Measurements from ENCODE around the gene TUBA3C.

TUBA3C gene

DNA sequence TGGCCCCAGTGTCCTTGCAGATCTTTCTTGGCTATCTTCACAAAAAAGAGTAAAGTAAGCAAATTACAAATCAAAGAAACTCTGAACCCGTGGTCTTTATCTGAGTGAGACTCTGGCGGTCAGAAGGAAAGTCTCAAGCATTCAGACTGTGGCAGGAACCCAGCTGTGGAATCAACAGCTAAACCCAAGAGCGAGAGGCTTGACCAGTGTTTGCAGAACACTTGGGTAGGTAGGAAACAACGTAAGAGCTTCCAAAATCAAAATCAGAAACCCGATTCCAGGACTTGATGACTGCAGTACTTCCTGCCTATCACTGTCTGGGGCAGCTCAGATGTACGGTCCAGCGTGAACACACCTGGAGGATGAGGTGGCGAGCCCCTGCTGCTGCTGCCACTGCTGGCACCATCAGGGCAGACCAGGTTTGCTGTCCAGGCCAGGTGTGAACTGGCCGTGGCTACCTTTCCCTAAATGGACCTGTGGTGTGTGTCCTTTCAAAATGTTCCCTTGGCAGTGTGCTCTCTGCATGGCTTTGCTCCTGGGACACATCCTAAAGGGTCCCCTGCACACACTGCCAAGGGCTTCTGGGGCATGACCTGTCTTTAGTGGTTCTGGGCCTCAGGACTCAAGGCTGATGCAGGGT, 9.5 kb downstream of the TUBA3C start:
- TF ChIP-seq ZFX (IDR thresholded peaks at IDR 0.05; ENCODE audit: borderline replicate concordance): no peak
- TF ChIP-seq, protein P1, sequence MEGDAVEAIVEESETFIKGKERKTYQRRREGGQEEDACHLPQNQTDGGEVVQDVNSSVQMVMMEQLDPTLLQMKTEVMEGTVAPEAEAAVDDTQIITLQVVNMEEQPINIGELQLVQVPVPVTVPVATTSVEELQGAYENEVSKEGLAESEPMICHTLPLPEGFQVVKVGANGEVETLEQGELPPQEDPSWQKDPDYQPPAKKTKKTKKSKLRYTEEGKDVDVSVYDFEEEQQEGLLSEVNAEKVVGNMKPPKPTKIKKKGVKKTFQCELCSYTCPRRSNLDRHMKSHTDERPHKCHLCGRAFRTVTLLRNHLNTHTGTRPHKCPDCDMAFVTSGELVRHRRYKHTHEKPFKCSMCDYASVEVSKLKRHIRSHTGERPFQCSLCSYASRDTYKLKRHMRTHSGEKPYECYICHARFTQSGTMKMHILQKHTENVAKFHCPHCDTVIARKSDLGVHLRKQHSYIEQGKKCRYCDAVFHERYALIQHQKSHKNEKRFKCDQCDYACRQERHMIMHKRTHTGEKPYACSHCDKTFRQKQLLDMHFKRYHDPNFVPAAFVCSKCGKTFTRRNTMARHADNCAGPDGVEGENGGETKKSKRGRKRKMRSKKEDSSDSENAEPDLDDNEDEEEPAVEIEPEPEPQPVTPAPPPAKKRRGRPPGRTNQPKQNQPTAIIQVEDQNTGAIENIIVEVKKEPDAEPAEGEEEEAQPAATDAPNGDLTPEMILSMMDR (IDR thresholded peaks at IDR 0.05): no peak
- H3K27ac ChIP-seq: no peak overlapping the region

DNA sequence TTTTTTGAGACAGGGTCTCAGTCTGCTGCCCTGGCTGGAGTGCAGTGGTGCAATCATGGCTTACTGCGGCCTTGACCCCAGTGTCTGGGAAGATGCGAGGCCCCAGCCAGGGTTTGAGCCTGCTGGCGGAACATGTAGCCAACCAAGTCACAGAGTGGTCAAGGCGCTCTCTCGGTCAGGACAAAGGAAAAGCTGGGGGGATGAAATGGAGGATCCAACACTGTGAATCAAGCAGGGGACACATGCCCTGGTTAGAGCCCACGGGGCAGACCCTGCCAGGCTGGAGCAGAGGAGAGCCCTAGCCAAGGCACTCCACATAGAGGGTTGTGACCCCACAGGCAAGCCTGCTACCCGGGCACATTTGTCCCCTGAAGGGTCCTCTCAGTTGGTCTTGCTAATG, 10.1 kb downstream of the TUBA3C start:
- no peak overlapping the region for H3K27ac ChIP-seq
- TF ChIP-seq ZFX (IDR thresholded peaks at IDR 0.05; ENCODE audit: borderline replicate concordance): no peak
- TF ChIP-seq, protein P1 (IDR thresholded peaks at IDR 0.05): no peak

DNA sequence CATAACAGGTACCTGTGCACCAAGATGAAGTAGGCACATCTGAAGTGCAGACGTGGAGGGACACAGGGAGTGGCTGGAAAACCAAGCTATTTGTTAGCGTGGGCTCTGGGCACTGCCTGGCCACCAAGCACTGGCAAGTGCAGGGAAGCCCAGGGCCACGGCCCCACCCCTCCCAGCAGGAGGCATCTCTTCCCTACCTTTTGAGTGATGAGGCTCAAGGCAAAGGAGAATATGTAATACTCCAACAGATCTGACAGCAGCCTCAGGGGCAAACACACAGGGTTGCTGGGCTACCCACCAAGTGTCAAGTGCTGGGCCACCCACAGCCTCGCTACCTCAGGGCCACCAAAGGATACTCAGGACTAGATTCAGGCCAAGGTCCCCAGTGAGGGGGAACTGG, 11.6 kb downstream of the TUBA3C start:
- TF ChIP-seq ZFX (IDR thresholded peaks at IDR 0.05; ENCODE audit: borderline replicate concordance): no peak
- TF ChIP-seq, protein P1 (IDR thresholded peaks at IDR 0.05): no peak

DNA sequence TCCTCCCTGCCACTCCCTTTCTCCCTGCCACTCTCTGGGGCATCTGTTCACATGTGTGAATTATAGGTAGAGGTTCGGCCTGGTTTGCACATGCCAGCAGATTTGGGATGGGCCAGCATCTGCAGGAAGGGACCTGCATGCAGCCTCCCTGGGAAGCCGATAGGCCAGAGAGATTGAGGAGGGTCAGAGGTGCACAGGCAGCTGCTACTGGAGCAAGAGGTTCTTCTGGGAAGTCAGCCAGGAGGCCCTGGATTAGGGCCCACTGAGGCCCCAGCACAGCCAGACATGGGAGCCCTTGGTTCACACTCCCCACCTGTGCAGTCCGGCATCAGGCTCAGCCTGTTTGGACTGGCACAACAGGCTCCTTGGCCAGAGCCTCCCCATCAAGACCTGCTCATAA, 12.1 kb downstream of the TUBA3C start:
- TF ChIP-seq ZFX (IDR thresholded peaks at IDR 0.05; ENCODE audit: borderline replicate concordance): no peak
- TF ChIP-seq, protein P1 (IDR thresholded peaks at IDR 0.05): no peak

More for the DNA sequence above, 11.6 kb downstream of the TUBA3C start:
- H3K27ac ChIP-seq: no peak overlapping the region

DNA sequence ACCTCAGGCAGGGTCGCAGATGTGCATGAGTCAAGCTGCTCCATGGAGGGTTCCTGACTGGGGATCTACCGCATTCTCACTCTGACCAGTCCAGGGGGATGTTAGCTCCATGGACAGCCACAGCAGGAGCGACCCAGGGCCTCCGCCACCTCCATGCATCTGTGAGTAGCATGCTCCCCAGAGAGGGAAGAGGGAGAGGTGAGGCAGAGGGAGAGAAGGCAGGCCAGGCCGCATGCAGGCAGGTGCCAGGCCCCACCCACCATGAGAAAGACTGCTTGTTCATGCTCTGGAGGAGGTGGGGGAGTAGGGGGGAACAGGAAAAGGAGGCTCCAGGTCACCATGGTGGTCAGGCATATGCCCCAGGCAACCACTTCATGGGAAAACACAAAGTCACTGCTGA, 20.3 kb downstream of the TUBA3C start:
- TF ChIP-seq ZFX (IDR thresholded peaks at IDR 0.05; ENCODE audit: borderline replicate concordance): no peak
- TF ChIP-seq, protein P1 (IDR thresholded peaks at IDR 0.05): no peak

More for the DNA sequence above, 12.1 kb downstream of the TUBA3C start:
- H3K27ac ChIP-seq: no peak overlapping the region

DNA sequence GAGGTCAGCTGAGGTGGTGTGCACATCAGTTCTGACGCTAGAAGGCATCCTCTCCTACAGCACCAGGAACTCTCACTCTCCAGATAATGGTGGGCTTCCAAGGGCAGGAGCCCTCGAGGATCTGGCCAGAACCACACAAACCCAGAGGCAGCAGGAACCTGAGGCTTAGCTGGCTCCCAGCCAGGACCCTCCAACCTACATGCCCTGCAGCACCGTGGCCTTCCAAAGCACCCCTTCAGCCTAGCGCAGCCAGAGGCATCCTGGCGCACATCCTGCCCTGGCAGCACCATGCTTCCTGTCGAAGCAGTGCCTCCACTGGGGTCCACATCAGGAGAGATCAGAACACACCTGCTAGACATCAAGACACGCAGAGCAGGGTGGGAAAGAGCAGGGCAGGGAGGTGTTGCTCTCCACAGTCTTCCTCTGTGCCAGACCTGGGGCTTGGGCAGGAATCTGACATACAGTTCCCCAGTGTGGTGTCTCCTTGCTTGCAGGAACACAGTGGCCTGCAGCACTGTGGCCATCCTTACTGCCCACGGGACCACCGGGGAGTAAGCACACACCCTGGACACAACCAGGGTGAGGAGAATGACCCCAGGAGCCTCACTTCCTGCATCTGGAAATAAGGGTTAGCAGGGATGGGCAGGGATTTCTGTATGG, 21.7 kb downstream of the TUBA3C start:
- no peak overlapping the region for H3K27ac ChIP-seq
- no peak for TF ChIP-seq ZFX (IDR thresholded peaks at IDR 0.05; ENCODE audit: borderline replicate concordance)
- TF ChIP-seq, protein P1 (IDR thresholded peaks at IDR 0.05): no peak

More for the DNA sequence above, 20.3 kb downstream of the TUBA3C start:
- H3K27ac ChIP-seq: no peak overlapping the region

DNA sequence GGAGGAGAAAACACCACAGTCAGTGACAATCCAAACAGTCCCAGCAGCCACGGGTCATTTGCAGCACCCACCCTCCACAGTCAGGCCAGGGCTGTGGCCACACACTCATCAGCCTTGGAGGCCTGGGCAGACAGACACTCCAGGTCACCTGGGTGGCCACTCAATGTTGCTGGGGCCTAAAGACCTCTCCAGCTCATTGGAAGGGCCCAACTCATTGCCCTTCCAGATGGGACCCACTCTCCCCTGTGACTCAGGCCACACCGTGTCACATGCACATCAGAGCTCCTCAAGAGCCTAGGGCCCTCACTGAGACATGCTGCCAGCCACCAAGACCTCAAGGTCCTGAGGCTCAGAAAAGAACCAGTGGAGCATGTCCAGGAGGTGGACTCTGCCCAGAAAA, 22.4 kb downstream of the TUBA3C start:
- no peak for TF ChIP-seq ZFX (IDR thresholded peaks at IDR 0.05; ENCODE audit: borderline replicate concordance)
- TF ChIP-seq, protein P1 (IDR thresholded peaks at IDR 0.05): no peak
- no peak overlapping the region for H3K27ac ChIP-seq
